GM12891 (cell line): ENCODE results near the gene MAPK11.
A peak's percentile ranks its signal among the peaks of the same experiment; 100 is the strongest.

Experiments used
- DNase-seq: peaks from one replicate; pipeline ENCODE4 v3.0.0; 2011; ENCODE audit warnings: low spot score; ENCODE audit not compliant: insufficient read length
- FAIRE-seq: peaks from 2 replicates; lab custom pipeline; 2011; peaks lifted over from hg19 to GRCh38; lab: Jason Lieb, UNC
- PAX5 ChIP-seq: IDR thresholded peaks from 2 replicates; pipeline ENCODE4 v1.6.1; 2011; ENCODE audit warnings: low read length, moderate library complexity, mild to moderate bottlenecking; ENCODE audit not compliant: insufficient read depth, severe bottlenecking
- POLR2A ChIP-seq: IDR thresholded peaks from 2 replicates; pipeline ENCODE4 v1.6.1; 2011; ENCODE audit warnings: low read depth, low read length, control low read depth
- POLR2AphosphoS5 ChIP-seq: IDR thresholded peaks from 2 replicates; pipeline ENCODE4 v1.6.1; 2011; ENCODE audit warnings: low read depth, low read length, control low read depth
- POU2F2 ChIP-seq: IDR thresholded peaks from 2 replicates; pipeline ENCODE4 v1.6.1; 2011; ENCODE audit warnings: low read depth, mild to moderate bottlenecking, control low read depth, low read length, moderate library complexity
- SPI1 ChIP-seq: IDR thresholded peaks from 2 replicates; pipeline ENCODE4 v1.6.1; 2011; ENCODE audit warnings: low read depth, low read length, control low read depth
- TAF1 ChIP-seq: IDR thresholded peaks from 2 replicates; pipeline ENCODE4 v1.6.1; 2011; ENCODE audit warnings: low read depth, low read length, control low read depth

Gene MAPK11

GRCh38 chr22:50314455-50315288, 44.5 kb upstream of the MAPK11 start:
- TF ChIP-seq PAX5 = peak; percentile 69
- TF ChIP-seq POLR2AphosphoS5 = no peak
- TF ChIP-seq SPI1 = peak; percentile 44; the same call in 1 of the 2 replicates
- TF ChIP-seq TAF1 = 0 out of 2 replicates have a peak, but pooled peaks have one; percentile 1
- peak; percentile 0; the same call in 1 of the 2 replicates for TF ChIP-seq POLR2A
- peak; percentile 62; the same call in 1 of the 2 replicates for TF ChIP-seq POU2F2
- FAIRE-seq (peak; percentile 100), DNase-seq (peak; percentile 86)

- no peak for DNase-seq
- no peak for FAIRE-seq
- no peak for TF ChIP-seq TAF1
- TF ChIP-seq SPI1 = no peak
- TF ChIP-seq POLR2AphosphoS5 = no peak
- TF ChIP-seq POU2F2 = no peak
- no peak for TF ChIP-seq POLR2A
- no peak for TF ChIP-seq PAX5
Measured at GRCh38 chr22:50314081-50314454, 43.9 kb upstream of the MAPK11 start.

GRCh38 chr22:50313600-50313999, 43.4 kb upstream of the MAPK11 start:
- TF ChIP-seq POLR2AphosphoS5 (no peak), POLR2A (no peak), PAX5 (no peak), TAF1 (no peak), POU2F2 (no peak), SPI1 (no peak)
- FAIRE-seq (no peak), DNase-seq (no peak)

GRCh38 chr22:50313021-50313420, 42.8 kb upstream of the MAPK11 start:
- DNase-seq (no peak), FAIRE-seq (no peak)
- TF ChIP-seq TAF1 (no peak), POU2F2 (no peak), POLR2AphosphoS5 (no peak), SPI1 (no peak), POLR2A (no peak), PAX5 (no peak)

- TF ChIP-seq POU2F2 (no peak), SPI1 (no peak), TAF1 (no peak), POLR2AphosphoS5 (no peak), PAX5 (no peak), POLR2A (no peak)
- DNase-seq (no peak), FAIRE-seq (no peak)
Measured at GRCh38 chr22:50312371-50312770, 42.2 kb upstream of the MAPK11 start.

- DNase-seq = no peak
- no peak for FAIRE-seq
- TF ChIP-seq SPI1 (no peak), POU2F2 (no peak), PAX5 (no peak), POLR2AphosphoS5 (no peak), TAF1 (no peak), POLR2A (no peak)
Measured at GRCh38 chr22:50311606-50312351, 41.6 kb upstream of the MAPK11 start.

GRCh38 chr22:50310949-50311444, 40.8 kb upstream of the MAPK11 start:
- TF ChIP-seq POLR2AphosphoS5 = no peak
- TF ChIP-seq POU2F2 = no peak
- TF ChIP-seq POLR2A = no peak
- no peak for TF ChIP-seq PAX5
- TF ChIP-seq TAF1 = no peak
- TF ChIP-seq SPI1 = no peak
- FAIRE-seq (no peak), DNase-seq (no peak)

- DNase-seq = no peak
- no peak for FAIRE-seq
- TF ChIP-seq SPI1 (no peak), PAX5 (no peak), TAF1 (no peak), POU2F2 (no peak)
Measured at GRCh38 chr22:50310031-50310722, 40.0 kb upstream of the MAPK11 start.

- DNase-seq (no peak), FAIRE-seq (no peak)
- TF ChIP-seq SPI1 (no peak), POLR2AphosphoS5 (no peak), TAF1 (no peak), PAX5 (no peak), POU2F2 (no peak), POLR2A (no peak)
Measured at GRCh38 chr22:50309601-50309991, 39.4 kb upstream of the MAPK11 start.
